Activated B cell treated with CpG ODN at 0.5 μM for 24 hours (primary cell): Measurements from ENCODE around the gene ASIC3. TPM values are rescaled to one million over a fixed set of nuclear protein-coding genes. Genes with fewer than 3 reads are reported as not detected.

Experiments used
- ATAC-seq: fragments of 200-7000 bp; cut with Tn5 transposase; one replicate; pipeline ENCODE4 v1.10.0; 2021; ENCODE audit warnings: low read depth, mild to moderate bottlenecking, moderate library complexity
- CTCF ChIA-PET: fragments of 350-600 bp; sonication (Branson Sonifier 250); formaldehyde crosslinking; loops from one replicate; lab custom pipeline; 2021; ENCODE audit warnings: antibody characterized with exemption; lab: Charles Lee
- POLR2A ChIA-PET: fragments of 350-600 bp; sonication (Branson Sonifier 250); formaldehyde crosslinking; loops from one replicate; lab custom pipeline; 2021; ENCODE audit warnings: antibody characterized with exemption; lab: Charles Lee
- DNase-seq: peaks from one replicate; pipeline ENCODE4 v3.0.0; 2022
- H3K27ac Mint-ChIP-seq: one replicate; pipeline ENCODE4 v1.8.0; 2020; ENCODE audit warnings: mixed read lengths
- H3K27me3 Mint-ChIP-seq: one replicate; pipeline ENCODE4 v1.8.0; 2021; ENCODE audit warnings: mixed read lengths
- H3K36me3 Mint-ChIP-seq: one replicate; pipeline ENCODE4 v1.8.0; 2021; ENCODE audit warnings: low read depth, mixed read lengths
- H3K4me1 Mint-ChIP-seq: one replicate; pipeline ENCODE4 v1.8.0; 2021; ENCODE audit warnings: mixed read lengths
- H3K4me3 Mint-ChIP-seq: one replicate; pipeline ENCODE4 v1.8.0; 2020; ENCODE audit warnings: mild to moderate bottlenecking, mixed read lengths
- H3K9me3 Mint-ChIP-seq: one replicate; pipeline ENCODE4 v1.8.0; 2020; ENCODE audit warnings: mixed read lengths
- intact Hi-C: fragments of 100-400 bp; cut with micrococcal nuclease; formaldehyde crosslinking; loops from one replicate; pipeline ENCODE4 v1.15.1; 2024
- total RNA-seq: library from RNA; stranded (reverse); gene quantifications from 2 replicates; pipeline ENCODE4 v1.2.3, GENCODE V29; 2022
- TF ChIP-seq, protein P1 (sequence below): fragments of 200-600 bp; IDR thresholded peaks from one replicate; pipeline ENCODE4 v1.8.0; 2022; ENCODE audit warnings: antibody characterized with exemption, mild to moderate bottlenecking

The ASIC3 gene
- total RNA-seq, 1 donor from 2014 or later = 1.2 TPM

- Mint-ChIP-seq H3K9me3 (no peaks in the 10 kb centered on the region), H3K36me3 (peaks cover 2% of the 10 kb centered on the region), H3K27me3 (peaks cover 8% of the 10 kb centered on the region), H3K4me3 (no peak overlapping the region), H3K4me1 (peaks cover 12% of the 10 kb centered on the region), H3K27ac (no peak overlapping the region)
- TF ChIP-seq, protein P1, sequence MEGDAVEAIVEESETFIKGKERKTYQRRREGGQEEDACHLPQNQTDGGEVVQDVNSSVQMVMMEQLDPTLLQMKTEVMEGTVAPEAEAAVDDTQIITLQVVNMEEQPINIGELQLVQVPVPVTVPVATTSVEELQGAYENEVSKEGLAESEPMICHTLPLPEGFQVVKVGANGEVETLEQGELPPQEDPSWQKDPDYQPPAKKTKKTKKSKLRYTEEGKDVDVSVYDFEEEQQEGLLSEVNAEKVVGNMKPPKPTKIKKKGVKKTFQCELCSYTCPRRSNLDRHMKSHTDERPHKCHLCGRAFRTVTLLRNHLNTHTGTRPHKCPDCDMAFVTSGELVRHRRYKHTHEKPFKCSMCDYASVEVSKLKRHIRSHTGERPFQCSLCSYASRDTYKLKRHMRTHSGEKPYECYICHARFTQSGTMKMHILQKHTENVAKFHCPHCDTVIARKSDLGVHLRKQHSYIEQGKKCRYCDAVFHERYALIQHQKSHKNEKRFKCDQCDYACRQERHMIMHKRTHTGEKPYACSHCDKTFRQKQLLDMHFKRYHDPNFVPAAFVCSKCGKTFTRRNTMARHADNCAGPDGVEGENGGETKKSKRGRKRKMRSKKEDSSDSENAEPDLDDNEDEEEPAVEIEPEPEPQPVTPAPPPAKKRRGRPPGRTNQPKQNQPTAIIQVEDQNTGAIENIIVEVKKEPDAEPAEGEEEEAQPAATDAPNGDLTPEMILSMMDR = no peak
- ATAC-seq (no peak), DNase-seq (no peak)
- CTCF ChIA-PET = no interaction called here
- POLR2A ChIA-PET = no interaction called here
- intact Hi-C loops = loop anchor here (10.0 kb wide), 2 partner anchors 292 to 1218 kb away; partner anchors contain the start of genes NUB1 and ZNF862
Observed at GRCh38 chr7:151053096-151053495, 4.8 kb downstream of the ASIC3 start.

DNA sequence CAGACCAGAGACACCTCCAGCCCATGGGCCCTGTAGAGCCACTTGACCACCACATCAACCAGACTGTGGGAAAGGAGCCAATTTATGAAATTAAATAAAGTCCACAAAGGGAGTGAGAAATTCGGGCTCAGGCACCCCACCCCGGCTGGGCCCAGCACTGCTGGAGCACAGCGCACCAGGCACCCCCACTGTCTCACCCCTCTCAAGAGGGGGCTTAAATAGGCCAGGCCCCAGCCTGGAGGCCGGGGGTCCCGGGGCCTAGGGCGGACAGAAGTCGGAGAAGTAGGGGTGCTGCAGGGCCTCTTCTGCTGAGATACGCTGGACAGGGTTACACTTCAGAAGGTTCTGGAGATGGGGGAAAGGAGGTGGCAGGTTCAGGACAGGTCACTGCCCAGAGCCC lies 5.4 kb downstream of the ASIC3 start:
- peaks cover 8% of the 10 kb centered on the region for H3K27me3 Mint-ChIP-seq
- no peak for DNase-seq
- intact Hi-C loops = loop anchor here (10.0 kb wide), 2 partner anchors 291 to 1219 kb away; partner anchors contain the start of genes NUB1 and ZNF862
- H3K27ac Mint-ChIP-seq = no peak overlapping the region
- TF ChIP-seq, protein P1 = no peak
- peaks cover 5% of the 10 kb centered on the region for H3K36me3 Mint-ChIP-seq
- no peak for ATAC-seq
- H3K4me3 Mint-ChIP-seq = no peak overlapping the region
- no peaks in the 10 kb centered on the region for H3K9me3 Mint-ChIP-seq
- CTCF ChIA-PET = no interaction called here
- POLR2A ChIA-PET = no interaction called here
- H3K4me1 Mint-ChIP-seq = peaks cover 16% of the 10 kb centered on the region

DNA sequence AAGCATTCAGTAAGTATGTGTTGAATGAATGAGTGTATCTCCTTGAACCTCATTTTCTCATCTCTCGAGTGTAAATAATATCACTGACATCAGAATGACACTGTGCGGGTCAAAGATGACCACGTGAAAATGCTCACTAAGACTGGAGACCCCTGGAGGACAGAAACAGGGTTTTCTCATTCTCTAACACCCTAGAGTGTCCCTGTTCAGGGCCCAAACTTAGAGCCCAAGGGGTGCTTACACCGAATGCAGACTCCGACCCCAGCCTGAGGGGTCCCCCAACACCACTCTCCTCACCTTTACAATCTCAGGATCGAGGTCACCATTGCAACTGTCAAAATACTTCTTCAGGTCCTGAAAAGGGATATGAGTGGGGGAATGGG lies 7.9 kb downstream of the ASIC3 start:
- Mint-ChIP-seq H3K27ac (no peak overlapping the region), H3K36me3 (peaks cover 7% of the 10 kb centered on the region), H3K4me3 (peak overlapping the region; percentile 92), H3K4me1 (peaks cover 35% of the 10 kb centered on the region), H3K27me3 (peaks cover 4% of the 10 kb centered on the region), H3K9me3 (no peaks in the 10 kb centered on the region)
- DNase-seq = no peak
- ChIA-PET CTCF (no interaction called here), POLR2A (no interaction called here)
- TF ChIP-seq, protein P1 = no peak
- ATAC-seq = no peak
- intact Hi-C loops = loop anchor here (10.0 kb wide), 2 partner anchors 289 to 1221 kb away; partner anchors contain the start of genes NUB1 and ZNF862

DNA sequence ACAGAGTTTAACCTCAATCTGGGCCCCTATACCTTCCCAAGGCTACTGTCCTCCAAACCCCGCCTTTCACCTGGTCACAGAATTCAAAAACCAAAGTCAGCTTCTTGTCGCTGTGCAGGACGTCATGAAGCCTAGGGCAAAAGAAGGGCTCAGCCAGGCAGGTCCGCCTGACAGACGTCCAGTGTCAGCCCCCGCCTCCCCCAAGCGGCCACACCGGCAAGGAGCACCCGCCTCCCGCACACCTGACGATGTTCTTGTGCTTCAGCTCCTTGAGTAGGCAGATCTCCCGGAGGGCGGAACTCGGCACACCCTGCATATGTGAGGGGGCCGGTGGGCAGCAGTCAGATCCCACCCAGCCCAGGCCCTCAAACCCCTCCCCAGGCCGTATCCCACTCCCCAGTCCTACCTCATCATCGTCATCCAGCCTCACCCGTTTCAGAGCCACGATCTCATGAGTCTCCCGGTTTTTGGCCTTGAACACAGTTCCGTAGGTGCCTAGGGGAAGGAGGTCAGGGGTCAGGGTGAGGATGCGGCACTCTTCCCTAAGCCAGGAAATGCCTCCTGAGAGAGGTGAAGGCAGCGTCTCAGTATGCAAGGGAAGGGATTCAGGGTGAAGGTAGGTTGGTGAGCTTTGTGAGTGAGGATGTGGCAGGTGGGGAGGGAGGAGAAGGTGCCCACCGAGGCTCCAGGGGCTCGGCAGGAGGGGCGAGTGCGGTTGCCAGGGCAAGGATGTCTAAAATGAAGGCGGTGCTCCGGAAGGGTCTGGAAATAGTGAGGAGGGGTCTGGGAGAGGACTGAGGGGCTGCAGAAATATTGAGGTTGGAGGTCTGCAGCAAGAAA lies 8.6 kb downstream of the ASIC3 start:
- intact Hi-C loops = loop anchor here (10.0 kb wide), 2 partner anchors 288 to 1222 kb away; partner anchors contain the start of genes NUB1 and ZNF862
- Mint-ChIP-seq H3K27me3 (peaks cover 4% of the 10 kb centered on the region), H3K36me3 (peaks cover 7% of the 10 kb centered on the region), H3K4me1 (peaks cover 39% of the 10 kb centered on the region), H3K27ac (no peak overlapping the region), H3K9me3 (no peaks in the 10 kb centered on the region), H3K4me3 (peak overlapping the region; percentile 92)
- DNase-seq (no peak), ATAC-seq (no peak)
- TF ChIP-seq, protein P1 = no peak
- ChIA-PET POLR2A (interaction anchor here (0.5 kb wide), 1 partner anchor 19 kb away, joined by 3 read pairs; no protein-coding TSS in a partner anchor), CTCF (no interaction called here)

DNA sequence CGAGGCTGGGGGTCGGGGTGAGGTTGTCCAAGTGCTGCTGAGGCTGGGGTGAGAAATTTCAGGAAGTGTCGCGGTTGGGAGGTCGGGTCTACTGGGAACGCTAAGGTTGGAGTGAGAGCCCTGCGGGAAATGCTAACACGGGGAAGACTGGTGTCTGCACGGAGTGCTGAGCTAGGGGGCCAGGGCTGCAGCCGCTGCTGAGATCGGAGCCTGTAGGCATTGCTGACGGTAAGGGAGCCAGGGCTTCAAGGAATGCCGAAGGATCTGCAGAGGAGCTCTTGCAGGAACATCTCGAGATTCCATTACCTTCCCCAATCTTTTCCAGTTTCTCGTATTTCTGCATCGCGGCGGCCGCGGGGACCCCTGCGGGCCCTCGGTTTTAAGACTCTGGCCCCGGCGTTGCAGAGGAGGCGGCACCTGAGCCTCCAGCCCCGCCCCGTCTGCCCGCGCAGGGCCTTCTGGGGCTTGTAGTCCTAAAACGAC lies 9.2 kb downstream of the ASIC3 start, which contains the start of gene CDK5:
TSS of gene CDK5 (minus strand) at position 392 of the 483 bp plus-strand sequence. CDS start at position 343, 49 bp downstream.
- Mint-ChIP-seq H3K4me3 (peak within 1 kb of the TSS; percentile 92), H3K36me3 (peaks cover 7% of the 10 kb centered on the region), H3K9me3 (no peaks in the 10 kb centered on the region), H3K4me1 (peaks cover 38% of the 10 kb centered on the region), H3K27me3 (peaks cover 1% of the 10 kb centered on the region), H3K27ac (peak within 1 kb of the TSS; percentile 89)
- ATAC-seq (peak; percentile 1), DNase-seq (no peak)
- ChIA-PET POLR2A (interaction anchor here (0.5 kb wide), 1 partner anchor 19 kb away, joined by 3 read pairs; no protein-coding TSS in a partner anchor), CTCF (no interaction called here)
- intact Hi-C loops = loop anchor here (10.0 kb wide), 2 partner anchors 287 to 1223 kb away; partner anchors contain the start of genes NUB1 and ZNF862
- TF ChIP-seq, protein P1 = no peak
